ENCODE measurements around the gene GPR55. TPM values are rescaled to one million over a fixed set of nuclear protein-coding genes. Genes with fewer than 3 reads are reported as not detected.

GPR55 gene
- total and polyA plus RNA-seq, 10 donors, result 0.86 to 6.8 (median 3.1) TPM

GRCh38 chr2:230900336-230900995, 24.6 kb downstream of the GPR55 start:
- Histone ChIP-seq H3K36me3 (no peaks in the 10 kb centered on the region), H3K4me1 (peaks cover 0 to 31% (median 7%) of the 10 kb centered on the region in 6 donors), H3K9me3 (no peaks in the 10 kb centered on the region), H3K27me3 (replicated peaks in 1 of 7) (peaks cover 0 to 11% (median 0%) of the 10 kb centered on the region in 7 donors), H3K27ac (no peak overlapping the region), H3K4me3 (no peak overlapping the region)
- 81 to 91% (median 83%) methylated on average over 9 to 10 of the region's 10 CpGs for WGBS, 5 donors
- intact Hi-C loops (cut with DNase I; ENCODE audit: low total_unique reads), result no loop called here
- TF ChIP-seq POLR2A (IDR thresholded peaks at IDR 0.05) (no peak), CTCF (IDR thresholded peaks at IDR 0.05 in 8 of 11, conservative IDR thresholded peaks at IDR 0.05 in 3 of 11) (no peak), POLR2AphosphoS5 (IDR thresholded peaks at IDR 0.05) (no peak)
- DNase-seq, result peak; percentile 46

- H3K4me1 ChIP-seq, result peaks cover 0 to 32% (median 14%) of the 10 kb centered on the region in 6 donors
- intact Hi-C loops (cut with DNase I; ENCODE audit: low total_unique reads), result no loop called here
- no peak overlapping the region for H3K27ac ChIP-seq
- no peak overlapping the region for H3K4me3 ChIP-seq
- no peaks in the 10 kb centered on the region for H3K36me3 ChIP-seq
- WGBS, 5 donors, result 57 to 87% (median 84%) methylated on average over 4 of the region's 4 CpGs
- DNase-seq, result no peak
- H3K9me3 ChIP-seq, result no peaks in the 10 kb centered on the region
- TF ChIP-seq CTCF (IDR thresholded peaks at IDR 0.05 in 8 of 11, conservative IDR thresholded peaks at IDR 0.05 in 3 of 11), result no peak
- TF ChIP-seq POLR2A (IDR thresholded peaks at IDR 0.05), result no peak
- no peak for TF ChIP-seq POLR2AphosphoS5 (IDR thresholded peaks at IDR 0.05)
- peaks cover 0 to 11% (median 0%) of the 10 kb centered on the region in 7 donors for H3K27me3 ChIP-seq (replicated peaks in 1 of 7)
Measured at GRCh38 chr2:230899786-230900185, 25.3 kb downstream of the GPR55 start.

GRCh38 chr2:230899287-230899686, 25.8 kb downstream of the GPR55 start:
- WGBS, 5 donors, result 50 to 78% (median 57%) methylated on average over 5 of the region's 5 CpGs
- Histone ChIP-seq H3K9me3 (no peaks in the 10 kb centered on the region), H3K36me3 (no peaks in the 10 kb centered on the region), H3K27ac (no peak overlapping the region), H3K4me3 (no peak overlapping the region), H3K27me3 (replicated peaks in 1 of 7) (peaks cover 0 to 11% (median 0%) of the 10 kb centered on the region in 7 donors), H3K4me1 (peaks cover 3 to 37% (median 19%) of the 10 kb centered on the region in 6 donors)
- intact Hi-C loops (cut with DNase I; ENCODE audit: low total_unique reads), result no loop called here
- TF ChIP-seq POLR2A (IDR thresholded peaks at IDR 0.05) (no peak), CTCF (IDR thresholded peaks at IDR 0.05 in 8 of 11, conservative IDR thresholded peaks at IDR 0.05 in 3 of 11) (no peak), POLR2AphosphoS5 (IDR thresholded peaks at IDR 0.05) (no peak)
- DNase-seq, result peak; percentile 47

GRCh38 chr2:230898713-230899091, 26.3 kb downstream of the GPR55 start:
- peak; percentile 41 for DNase-seq
- TF ChIP-seq POLR2AphosphoS5 (IDR thresholded peaks at IDR 0.05), result no peak
- TF ChIP-seq CTCF (IDR thresholded peaks at IDR 0.05 in 8 of 11, conservative IDR thresholded peaks at IDR 0.05 in 3 of 11), result no peak
- TF ChIP-seq POLR2A (IDR thresholded peaks at IDR 0.05), result no peak
- peaks cover 9 to 43% (median 24%) of the 10 kb centered on the region in 6 donors for H3K4me1 ChIP-seq
- H3K27ac ChIP-seq, result no peak overlapping the region
- intact Hi-C loops (cut with DNase I; ENCODE audit: low total_unique reads), result no loop called here
- H3K36me3 ChIP-seq, result no peaks in the 10 kb centered on the region
- H3K9me3 ChIP-seq, result no peaks in the 10 kb centered on the region
- no peak overlapping the region for H3K4me3 ChIP-seq
- 55 to 83% (median 66%) methylated on average over 8 of the region's 8 CpGs for WGBS, 5 donors
- peaks cover 0 to 11% (median 0%) of the 10 kb centered on the region in 7 donors for H3K27me3 ChIP-seq (replicated peaks in 1 of 7)
